Stimulated activated CD8-positive, alpha-beta memory T cell treated with anti-CD3 and anti-CD28 coated beads, Interleukin-4, amount 100 ng/mL, for 4 hours (primary cell): Measurements from ENCODE around the gene POLR3GL.
"Not testable (repeated sequence)": the region's sequence is repeated elsewhere in the genome, so short reads cannot be mapped to it uniquely, and the experiment has no call there.

ENCODE experiments used
- DNase-seq, 2 donors: peaks; one replicate each; pipeline ENCODE4 v3.0.0-alpha.2; 2020; ENCODE audit warnings: low read depth in 2 of 2, low spot score in 1 of 2

POLR3GL gene, protein sequence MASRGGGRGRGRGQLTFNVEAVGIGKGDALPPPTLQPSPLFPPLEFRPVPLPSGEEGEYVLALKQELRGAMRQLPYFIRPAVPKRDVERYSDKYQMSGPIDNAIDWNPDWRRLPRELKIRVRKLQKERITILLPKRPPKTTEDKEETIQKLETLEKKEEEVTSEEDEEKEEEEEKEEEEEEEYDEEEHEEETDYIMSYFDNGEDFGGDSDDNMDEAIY

DNA sequence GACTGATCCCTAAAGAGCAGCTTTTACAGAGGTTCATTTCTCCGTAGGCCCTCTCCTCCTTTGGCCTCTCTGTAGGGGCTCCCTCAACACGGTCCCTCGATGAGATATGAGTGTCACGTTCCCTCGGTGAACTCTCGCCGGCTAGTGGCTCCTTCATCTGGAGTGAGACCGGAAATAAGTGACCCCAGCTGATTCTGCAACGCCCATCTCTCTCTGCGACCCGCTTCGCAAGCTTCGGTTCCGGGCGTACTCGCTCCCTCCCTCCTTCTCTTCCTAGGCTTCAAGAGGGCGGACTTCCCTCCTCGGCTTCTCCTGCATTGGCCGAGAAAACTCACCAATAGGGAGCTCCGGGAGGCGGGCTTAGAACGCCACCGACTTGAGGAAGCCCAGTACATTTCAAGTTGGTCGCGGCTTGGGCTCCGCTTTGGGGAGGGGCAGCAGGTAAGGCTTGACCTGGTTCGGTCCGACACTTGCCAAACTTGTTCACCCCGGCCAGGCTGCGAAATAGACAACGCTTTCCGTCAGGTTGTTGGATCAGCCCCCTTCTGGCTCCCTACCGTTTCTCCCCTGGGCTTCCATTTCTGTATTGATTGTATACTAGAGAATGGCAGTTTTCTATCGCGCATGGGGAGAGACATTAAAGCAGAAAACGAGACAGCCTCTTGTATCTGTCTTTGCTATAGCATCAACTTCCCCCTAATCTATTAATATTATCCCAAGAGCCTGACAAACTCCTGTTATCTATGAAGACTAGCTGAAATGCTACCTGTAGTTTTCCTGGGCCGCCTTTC, at the start of gene POLR3GL, which contains the start of gene ANKRD34A:
POLR3GL (plus strand) TSS at position 363 of the 791 bp plus-strand sequence. CDS start 10,176 bp downstream, outside the sequence.
ANKRD34A (minus strand) TSS at position 248 of the 791 bp plus-strand sequence. CDS start 2,816 bp downstream, outside the sequence.
- DNase-seq = peak; percentile 78 to 83

DNA sequence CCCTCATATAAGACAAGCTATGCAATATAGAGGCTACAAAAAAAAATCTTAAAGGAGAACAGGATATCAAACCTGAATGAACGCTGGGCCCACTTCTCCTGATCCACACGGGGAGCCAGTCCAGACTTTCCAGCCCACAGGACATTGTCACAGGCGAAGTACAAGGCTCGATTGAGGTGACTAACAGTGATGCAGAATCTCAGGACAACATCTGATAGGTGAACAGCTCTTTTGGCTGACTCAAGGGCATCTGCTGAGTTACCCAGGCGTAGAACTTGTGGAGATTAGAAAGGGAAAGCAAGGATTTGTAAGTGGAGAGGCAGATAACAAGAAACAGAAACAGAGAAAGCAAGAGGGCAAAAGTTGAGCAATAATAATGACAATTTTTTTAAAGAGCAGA, 47.7 kb upstream of the POLR3GL start:
- DNase-seq = no peak

GRCh38 chr1:145917595-145917994, 46.9 kb upstream of the POLR3GL start:
- no peak for DNase-seq

DNA sequence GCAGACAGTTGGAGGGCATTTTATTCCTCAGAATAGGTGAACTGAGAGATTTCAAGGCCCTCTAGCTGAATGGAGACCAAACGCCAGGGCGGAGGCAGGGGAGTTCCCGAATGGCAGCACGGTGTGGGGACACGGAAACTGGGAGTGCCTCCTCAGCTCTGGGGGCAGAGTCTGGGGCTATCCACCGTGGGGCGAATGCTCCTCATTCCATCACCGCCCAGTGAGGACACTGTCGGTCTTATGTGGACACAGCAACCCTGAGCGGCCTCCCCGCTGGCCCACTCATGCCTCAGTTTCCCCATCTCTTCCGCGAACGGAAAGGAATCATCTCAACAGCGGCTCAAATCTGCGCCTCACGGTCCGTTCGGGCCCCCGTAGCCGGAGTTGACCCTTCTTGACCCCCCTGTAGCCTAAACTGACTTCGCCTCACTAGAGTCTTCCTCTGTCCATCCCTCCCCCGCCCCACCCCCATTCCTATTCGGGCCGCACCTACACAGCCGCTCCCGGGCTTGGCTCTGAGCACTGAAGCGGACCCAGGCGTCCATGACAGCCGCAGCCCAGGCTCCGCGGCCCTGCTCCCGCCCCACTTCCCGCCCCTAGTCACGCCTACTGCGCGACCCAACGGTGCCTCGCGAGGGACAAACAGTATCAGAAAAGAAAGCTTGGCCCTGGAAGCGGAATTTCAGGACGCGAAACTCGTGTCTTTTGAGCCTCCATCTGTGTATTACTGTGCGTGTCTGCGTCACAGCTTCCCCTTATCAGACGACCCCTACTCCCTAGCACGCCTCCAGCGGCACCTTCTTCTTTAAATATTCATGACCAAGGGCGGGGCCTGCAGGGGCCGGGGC, 46.1 kb upstream of the POLR3GL start, which contains the start of gene PEX11B:
PEX11B (minus strand) TSS at position 574 of the 848 bp plus-strand sequence; CDS start at position 545, 29 bp downstream.
- DNase-seq = peak; percentile 77 to 82

DNA sequence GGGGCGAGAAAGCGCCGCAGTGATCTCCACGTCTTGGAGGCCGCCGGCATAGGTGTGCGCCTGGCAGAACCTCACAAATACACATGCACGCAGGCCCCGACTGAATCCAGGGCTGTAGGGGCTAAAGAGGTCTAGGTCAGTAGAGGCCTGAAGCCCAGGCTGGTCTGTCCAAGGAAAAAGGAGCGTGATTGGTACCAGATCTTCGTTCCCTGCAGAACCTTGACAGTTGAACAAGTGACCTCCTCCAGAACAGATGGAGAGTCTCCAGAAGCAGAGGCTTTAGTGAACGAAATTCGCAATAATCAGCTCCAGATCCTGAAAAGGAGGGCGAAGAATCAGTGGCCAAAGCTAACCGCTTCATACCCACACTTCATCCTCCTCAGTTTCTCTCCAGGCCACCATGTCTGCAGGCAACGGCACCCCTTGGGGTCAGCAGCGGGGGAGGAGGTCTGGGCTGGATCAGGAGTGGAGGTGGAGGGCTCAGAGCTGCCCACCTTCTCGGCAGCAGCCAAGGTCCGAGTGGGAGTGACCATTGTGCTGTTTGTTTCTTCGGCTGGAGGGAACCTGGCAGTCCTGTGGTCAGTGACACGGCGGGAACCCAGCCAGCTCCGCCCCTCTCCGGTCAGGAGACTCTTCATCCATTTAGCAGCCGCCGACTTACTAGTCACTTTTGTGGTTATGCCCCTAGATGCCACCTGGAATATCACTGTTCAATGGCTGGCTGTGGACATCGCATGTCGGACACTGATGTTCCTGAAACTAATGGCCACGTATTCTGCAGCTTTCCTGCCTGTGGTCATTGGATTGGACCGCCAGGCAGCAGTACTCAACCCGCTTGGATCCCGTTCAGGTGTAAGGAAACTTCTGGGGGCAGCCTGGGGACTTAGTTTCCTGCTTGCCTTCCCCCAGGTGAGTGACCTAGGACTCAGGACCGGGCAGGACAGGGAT, 45.2 kb upstream of the POLR3GL start:
- no peak for DNase-seq

- DNase-seq = not testable (repeated sequence)
These were observed 44.2 kb upstream of the POLR3GL start for GRCh38 chr1:145920297-145920696.

GRCh38 chr1:145922266-145922665, 42.2 kb upstream of the POLR3GL start:
- no peak for DNase-seq

GRCh38 chr1:145926686-145927062, 37.8 kb upstream of the POLR3GL start:
- no peak for DNase-seq

DNA sequence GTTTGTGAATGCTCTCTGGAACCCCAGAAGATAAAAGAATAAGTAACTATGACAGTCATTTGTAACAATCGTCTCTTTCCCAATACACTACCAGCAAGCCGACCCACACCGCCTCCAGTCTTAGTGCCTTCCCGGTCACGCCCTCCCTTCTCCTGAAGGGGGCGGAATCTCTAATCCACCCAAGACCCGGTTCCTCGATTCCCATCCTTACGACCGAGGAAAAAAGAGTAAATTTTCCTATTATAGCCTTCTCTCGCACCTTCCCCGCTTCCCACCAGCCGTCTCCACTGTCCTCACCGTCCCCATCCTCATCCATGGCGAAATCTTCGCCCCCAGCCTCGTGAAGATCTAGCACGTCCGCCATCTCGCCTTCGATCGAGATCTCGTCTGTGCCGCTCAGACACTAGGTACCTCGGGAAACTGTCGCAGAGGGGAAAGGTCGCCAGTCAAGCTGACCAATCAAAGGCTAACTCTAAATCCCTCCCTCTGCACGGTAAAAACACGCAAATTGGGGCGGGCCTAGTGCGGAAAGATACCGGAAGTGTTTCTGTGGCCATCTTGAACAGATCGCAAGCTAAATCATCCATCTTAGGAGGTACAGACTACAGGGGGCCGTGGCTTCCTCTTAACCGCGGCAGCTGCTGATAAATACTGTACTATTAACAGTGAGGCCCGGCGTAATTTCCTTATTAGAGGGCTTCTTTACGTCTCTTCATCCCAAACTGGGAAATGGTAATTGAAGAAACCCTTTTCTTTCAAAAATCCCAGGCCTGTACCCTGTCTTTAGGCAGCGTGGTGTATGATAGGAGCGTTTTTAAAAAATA, 37.2 kb upstream of the POLR3GL start, which contains the start of gene RBM8A:
RBM8A (minus strand) TSS at position 422 of the 824 bp plus-strand sequence; CDS start at position 364, 58 bp downstream.
- DNase-seq = peak; percentile 86 to 89

DNA sequence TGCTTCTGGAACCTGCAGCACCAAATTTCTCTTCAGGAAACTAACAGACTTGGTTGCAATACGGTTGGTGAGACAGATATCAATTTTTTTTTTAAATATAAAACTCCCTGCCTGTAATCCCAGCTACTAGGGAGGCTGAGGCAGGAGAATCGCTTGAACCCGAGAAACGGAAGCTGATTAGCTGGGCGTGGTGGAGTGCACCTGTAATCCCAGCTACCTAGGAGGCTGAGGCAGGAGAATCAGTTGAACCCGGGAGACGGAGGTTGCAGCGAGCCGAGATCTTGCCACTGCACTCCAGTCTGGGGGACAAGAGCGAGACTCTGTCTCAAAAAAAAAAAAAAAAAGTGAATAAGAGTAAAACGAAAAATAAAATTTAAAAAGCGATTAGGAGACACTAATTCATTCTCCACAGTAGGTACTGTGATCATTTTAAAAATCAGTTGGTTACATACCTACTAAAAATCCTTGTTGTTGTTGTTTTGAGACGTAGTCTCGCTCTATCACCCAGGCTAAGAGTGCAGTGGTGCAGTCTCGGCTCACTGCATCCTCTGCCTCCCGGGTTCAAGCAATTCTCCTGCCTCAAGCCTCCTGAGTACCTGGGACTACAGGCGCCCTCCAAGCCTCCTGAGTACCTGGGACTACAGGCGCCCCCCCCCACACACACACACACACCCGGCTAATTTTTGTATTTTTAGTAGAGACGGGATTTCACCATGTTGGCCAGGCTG, 36.4 kb upstream of the POLR3GL start:
- no peak for DNase-seq

GRCh38 chr1:145932522-145933009, 31.9 kb upstream of the POLR3GL start:
- not testable (repeated sequence) for DNase-seq

GRCh38 chr1:145935708-145936107, 28.8 kb upstream of the POLR3GL start:
- no peak for DNase-seq

DNA sequence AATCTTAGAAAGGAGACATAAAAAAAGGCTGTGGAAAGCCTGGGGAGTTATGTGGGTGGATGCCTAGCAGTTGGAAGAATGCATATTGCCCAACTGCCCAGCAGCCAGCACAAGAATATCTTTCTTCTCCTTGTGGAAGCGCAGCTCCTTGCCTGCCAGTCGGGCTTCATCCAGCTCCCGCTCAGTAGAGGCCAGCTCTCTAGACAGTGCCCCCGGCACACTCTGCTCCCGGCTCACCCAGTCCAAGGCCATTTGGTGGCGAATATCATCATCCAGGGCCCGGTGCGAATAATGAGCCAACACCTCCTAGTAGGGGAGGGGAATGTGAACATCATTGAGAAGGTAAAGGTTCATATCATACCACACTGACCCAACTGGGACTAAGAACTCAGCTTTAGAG, 28.2 kb upstream of the POLR3GL start:
- no peak for DNase-seq

GRCh38 chr1:145937436-145937835, 27.1 kb upstream of the POLR3GL start:
- no peak for DNase-seq

DNA sequence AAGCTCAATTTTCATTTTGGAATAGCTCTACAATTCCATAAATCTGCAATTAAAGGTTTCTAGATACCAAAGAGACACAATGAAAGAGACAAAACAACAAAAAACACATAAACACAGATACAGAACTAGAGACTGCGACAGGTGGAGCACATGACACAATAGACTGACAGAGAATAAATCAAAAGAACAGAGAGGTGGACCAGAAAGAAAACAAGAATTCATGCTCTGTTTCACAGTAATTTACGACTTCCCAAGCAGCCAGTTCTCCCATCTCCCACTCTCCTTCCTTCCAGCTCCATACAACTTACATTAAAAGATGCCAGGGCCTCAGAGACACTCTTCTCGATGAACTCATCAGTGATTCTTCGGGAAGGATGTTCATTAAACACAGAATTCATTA, 22.1 kb upstream of the POLR3GL start:
- DNase-seq = no peak

GRCh38 chr1:145942871-145943270, 21.6 kb upstream of the POLR3GL start:
- DNase-seq = no peak

- no peak for DNase-seq
These were observed 20.0 kb upstream of the POLR3GL start for GRCh38 chr1:145944532-145944931.

GRCh38 chr1:145946477-145946986, 18.0 kb upstream of the POLR3GL start:
- DNase-seq = no peak
